GM18873 (cell line): ENCODE results near the gene PCYT2.

ENCODE experiments used
- ATAC-seq: cut with Tn5 transposase; IDR thresholded peaks from one replicate; pipeline ENCODE4 v1.9.1; 2021; ENCODE audit warnings: mild to moderate bottlenecking, moderate library complexity, moderate number of reproducible peaks; ENCODE audit not compliant: unreplicated experiment, low FRiP score

The PCYT2 gene

DNA sequence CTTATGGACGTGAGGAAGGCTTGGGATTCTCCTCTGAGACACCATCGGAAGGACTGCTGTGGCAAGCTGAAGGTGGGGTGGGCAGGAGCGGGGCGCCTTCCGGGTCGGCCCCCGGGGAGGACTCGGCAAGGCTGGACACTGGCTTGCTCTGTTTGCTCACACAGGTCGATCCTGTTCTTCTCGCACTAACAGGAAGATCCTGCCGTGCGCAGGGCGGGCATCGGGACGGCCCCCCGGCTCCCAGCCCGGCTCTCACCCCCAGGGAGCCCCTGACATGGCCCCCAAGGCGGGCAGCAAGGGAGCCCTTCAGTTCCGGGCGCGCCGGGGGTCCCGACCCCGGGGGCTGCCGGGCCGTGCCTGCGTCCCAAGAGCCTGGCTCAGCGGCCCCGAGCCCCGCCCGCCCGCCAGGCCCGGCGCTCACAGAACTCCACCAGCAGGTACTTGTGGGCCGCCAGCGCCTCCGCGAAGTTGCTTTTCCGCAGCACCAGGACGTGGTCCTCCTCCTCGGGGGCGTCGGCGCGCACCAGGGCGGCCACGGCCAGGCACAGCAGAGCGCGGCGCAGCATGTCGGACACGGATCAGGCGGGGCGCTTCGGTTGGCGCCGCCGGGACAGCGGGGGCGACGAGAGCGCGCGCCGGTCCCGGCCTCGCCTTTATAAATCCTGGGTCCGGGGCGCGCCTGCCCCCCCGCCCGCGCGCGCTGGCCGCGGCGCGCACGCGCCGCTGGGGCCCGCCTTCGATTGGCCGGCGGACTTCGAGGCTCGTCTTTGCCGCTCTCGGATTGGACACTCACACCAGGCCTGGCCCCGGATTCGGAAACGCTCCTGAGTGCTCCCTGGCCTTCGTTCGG is 51.1 kb downstream of the PCYT2 start, which contains the start of gene P4HB:
TSS of gene P4HB (minus strand) at position 630 of the 850 bp plus-strand sequence. CDS start at position 566, 64 bp downstream.
- peak; percentile 2 for ATAC-seq

DNA sequence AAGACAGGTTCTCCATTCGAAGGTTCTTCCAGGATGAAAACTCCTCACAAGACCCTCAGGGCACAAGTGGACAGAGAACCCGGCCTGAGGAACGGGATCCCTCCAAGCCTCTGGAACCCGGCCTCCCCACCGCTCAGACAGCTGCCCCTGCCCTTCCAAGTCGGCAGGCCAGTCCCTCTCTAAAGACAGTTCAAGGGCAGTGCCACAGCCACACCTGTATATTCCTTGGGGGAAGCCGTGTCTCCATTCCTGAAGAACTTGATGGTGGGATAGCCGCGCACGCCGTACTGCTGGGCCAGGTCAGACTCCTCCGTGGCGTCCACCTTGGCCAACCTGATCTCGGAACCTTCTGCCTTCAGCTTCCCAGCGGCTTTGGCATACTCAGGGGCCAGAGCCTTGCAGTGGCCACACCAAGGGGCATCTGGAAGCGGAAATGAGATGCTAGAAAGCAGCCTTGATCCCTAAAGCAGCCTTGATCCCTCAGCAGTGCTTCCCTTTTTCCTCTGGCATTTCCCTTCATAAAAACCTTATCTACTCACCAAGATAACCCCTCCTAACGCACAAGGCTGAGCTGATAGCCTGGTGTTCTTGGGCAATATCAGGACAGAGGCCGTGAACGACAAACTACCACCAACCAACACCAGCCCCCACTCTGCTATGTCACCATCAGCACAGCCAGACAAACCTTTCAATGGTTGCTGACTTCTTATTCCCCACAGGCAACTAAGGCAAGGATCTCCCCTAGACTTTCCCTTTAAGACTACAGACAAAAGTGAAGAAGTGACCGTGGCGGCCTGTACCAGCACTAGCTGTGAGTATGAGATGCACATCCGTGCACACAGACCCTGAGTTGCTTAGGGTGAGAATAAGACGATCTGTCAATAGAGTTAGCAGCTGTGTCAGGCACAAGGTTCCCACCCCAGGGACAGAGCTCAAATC is 52.0 kb downstream of the PCYT2 start:
- no peak for ATAC-seq

DNA sequence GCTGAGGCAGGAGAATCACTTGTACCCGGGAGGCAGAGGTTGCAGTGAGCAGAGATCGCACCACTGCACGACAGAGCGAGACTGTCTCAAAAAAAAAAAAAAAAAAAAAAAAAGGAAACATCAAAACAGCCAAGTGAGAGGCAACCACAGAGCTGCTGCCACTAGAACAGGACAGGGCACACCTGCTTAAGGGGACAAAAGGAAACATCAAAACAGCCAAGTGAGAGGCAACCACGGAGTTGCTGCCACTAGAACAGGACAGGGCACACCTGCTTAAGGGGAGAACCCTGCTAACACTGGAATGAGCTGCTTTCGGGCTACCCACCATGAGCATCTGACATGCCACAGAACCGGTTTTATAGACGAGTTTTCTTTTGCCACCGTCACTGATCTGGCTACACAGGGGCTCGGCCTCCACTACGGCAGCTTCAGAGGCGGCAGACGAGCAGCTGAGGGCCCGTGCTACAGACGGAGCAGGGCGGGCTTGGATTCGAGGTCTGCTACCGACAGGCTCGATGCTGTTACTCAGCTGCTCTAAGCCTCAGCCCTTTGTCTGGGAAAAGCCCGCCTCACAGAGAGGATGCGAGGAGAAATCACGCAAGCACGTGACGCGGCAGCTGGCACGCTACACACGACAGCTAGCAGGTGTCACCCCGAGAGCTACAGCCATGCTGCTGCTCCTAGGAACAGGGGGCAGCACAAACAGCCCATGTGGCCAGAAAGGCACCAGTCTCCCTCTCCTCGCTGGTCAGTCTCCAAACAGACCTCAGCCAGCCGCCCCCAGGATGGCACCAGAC is 52.8 kb downstream of the PCYT2 start:
- ATAC-seq: no peak

DNA sequence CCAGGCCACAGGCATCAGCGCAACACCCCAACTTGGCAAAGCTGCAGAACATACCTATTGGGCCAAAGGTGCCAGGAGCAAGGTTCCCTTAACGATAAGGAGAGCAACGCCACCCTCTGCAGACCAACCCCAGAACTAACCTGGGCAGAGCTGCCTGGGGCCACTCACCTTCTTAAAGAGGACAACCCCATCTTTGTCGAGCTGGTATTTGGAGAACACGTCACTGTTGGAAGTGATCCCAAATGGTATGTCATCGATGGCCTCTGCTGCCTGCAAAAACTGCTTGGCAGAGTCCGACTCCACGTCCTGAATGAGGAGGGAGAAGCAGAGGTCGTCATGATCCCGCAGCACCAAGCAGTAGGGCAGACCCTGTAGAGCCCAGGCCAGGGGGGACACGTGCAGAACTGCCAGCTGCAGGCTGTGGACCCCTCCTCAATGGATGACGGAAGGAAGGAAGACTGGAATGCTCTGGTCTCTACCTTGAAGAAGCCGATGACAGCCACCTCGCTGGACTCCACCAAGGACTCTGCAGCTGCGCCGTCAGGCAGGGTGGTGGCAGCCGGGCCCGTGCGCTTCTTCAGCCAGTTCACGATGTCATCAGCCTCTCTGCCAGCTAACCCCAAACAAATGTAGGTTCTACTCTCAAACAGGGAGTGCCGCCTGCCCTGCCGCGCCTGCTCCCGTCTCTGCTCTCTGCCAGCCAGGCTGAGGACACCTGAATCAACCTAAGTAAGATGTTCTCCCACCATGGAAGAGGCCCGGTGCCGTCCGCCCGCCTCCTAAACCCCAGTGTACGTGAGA is 56.0 kb downstream of the PCYT2 start:
- ATAC-seq: no peak

DNA sequence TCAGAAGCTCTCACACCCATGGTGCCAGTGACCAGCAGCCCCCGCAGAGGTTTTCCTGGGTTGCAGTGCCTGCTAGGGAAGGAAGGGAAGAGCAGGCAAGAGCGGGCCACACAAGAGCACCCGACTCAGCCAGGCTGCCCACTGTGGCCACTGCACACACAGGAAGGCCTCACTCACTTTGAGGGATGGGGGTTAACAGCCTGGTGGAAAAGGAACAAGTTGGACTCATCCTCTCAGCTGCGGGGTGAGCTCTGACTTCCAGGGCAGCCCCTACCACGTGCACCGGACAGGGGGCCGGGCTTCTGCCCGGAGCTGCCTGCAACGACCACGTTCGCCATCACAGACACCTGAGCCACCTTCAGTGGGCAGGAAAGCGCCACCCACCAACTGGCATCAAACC is 59.0 kb downstream of the PCYT2 start:
- no peak for ATAC-seq

DNA sequence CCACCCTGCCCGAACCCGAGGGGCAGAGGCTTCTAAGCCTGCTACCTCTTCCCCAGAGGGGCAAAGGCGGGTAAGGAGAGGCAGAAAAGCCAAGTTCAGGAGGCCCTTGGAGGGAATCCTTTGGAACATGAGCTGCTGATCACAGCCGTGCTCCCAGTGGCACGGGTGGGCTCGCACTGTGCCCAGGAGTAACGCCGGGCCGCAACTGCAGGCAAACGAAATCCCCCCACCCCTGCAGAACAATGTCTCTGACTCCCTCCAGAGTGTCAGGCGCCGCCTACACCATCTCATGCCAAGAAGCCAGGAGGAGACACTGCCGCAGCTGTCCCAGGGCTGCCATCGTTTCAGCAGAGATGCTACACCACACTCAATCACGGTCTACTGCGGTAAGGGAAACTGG is 59.8 kb downstream of the PCYT2 start:
- ATAC-seq: no peak
